Measurements from ENCODE around the gene OR52I1. TPM values are rescaled to one million over a fixed set of nuclear protein-coding genes. Genes with fewer than 3 reads are reported as not detected.

OR52I1 gene
- not detected in 2 replicates for total RNA-seq

- DNase-seq = no peak
Observed at GRCh38 chr11:4593739-4594138, at the start of gene OR52I1. Gene OR52I1 (plus strand): TSS chr11:4594039. CDS start chr11:4594039, 0 bp downstream.

DNA sequence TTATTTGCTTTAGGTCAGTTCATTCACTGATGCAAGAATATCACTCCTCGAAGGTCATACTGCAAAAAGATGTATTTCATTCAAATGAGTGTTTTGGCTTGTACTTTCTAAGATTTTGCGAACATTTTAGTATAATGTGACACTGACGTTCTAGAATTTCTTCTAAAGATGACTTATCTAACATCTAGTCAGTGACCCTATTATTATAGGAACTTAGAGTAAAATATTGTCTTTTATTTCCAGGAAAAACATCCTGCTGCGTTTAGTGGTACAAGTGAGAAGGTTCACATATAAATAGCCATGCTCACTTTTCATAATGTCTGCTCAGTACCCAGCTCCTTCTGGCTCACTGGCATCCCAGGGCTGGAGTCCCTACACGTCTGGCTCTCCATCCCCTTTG, 48.9 kb upstream of the OR52I1 start, which contains the start of gene OR52M1:
TSS of gene OR52M1 (plus strand) at position 301 of the 400 bp plus-strand sequence. CDS start at position 301, 0 bp downstream.
- DNase-seq = no peak

DNA sequence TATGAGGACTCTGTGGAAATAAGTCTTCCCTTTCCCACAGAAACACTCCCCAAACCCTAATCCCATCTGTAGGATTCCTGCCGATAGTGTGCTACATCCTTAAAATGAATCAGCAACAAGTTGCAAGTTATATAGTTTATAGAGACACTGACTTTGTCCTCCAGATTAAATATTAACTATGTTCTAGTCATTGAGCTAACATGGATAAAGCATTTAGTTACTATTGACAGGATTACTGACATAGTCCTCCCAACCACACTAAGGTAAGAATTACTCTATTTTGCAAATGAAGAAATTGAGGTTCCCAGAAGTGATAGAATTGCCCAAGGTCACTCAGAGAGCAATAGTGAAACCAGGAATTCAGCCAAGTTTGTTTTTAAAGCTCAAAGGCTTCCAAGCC, 47.0 kb upstream of the OR52I1 start:
- DNase-seq = no peak

DNA sequence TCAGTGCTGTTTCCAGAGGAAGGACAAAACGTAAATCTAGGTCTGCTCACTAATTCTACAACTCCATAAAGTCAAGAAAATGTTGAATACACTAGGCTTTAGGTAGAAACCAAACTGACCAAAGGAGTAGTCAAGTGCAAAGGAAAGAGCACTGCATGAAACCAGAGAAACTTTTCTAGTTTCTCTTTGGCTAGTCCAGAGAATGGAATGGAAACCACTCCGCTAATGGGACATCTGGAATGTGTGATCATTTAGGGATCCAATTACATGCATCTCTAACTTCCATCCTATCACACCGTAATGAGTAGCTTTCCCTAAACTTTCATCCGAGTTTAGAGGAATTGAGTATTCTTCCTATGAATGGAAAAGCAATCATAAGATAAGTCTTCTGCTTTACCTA, 46.4 kb upstream of the OR52I1 start:
- no peak for DNase-seq

- DNase-seq = peak; percentile 44
Observed at GRCh38 chr11:4551346-4551979, 42.4 kb upstream of the OR52I1 start.

DNA sequence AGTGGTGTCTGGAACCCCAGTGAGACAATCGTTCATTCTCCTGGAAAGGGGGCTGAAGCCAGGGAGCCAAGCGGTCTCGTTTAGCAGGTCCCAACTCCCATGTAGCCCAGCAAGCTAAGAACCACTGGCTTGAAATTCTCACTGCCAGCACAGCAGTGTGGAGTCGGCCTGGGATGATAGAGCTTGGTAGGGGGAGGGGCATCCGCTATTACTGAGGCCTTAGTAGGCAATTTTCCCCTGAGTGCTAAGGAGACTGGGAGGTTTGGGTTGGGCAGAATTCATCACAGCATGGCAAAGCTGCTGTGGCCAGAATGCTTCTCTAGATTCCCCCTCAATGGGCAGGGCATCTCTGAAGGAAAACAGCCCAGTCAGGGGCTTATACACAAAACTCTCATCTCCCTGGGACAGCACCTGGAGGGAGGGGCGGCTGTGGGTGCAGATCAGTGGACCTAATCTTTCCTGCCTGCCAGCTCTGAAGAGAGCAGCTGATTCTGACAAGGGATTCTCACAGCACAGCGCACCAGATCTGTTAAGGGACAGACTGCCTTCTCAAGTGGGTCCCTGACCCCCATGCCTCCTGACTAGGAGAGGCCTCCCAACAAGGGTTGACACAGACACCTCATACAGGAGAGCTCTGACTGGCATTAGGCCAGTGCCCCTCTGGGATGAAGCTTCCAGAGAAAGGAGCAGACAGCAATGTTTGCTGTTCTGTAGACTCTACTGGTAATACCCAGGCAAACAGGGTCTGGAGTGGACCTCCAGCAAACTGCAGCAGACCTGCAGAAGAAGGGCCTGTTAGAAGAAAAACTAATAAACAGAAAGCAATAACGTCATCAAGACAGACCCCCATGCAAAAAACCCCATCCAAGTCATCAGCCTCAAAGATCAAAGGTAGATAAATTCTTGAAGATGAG, 34.1 kb upstream of the OR52I1 start:
- DNase-seq = no peak

DNA sequence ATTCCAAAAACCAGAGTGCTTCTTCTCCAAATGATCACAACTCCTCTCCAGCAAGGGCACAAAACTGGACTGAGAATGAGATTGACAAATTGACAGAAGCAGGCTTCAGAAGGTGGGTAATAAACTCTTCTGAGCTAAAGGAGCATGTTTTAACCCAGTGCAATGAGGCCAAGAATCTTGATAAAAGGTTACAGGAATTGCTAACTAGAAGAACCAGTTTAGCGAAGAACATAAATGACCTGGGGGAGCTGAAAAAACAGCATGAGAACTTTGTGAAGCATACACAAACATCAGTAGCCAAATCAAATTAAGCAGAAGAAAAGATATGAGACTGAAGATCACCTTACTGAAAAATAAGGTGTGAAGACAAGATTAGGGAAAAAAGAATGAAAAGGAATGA, 33.4 kb upstream of the OR52I1 start:
- DNase-seq = no peak

- DNase-seq = no peak
Observed at GRCh38 chr11:4565371-4565770, 28.5 kb upstream of the OR52I1 start.

- no peak for DNase-seq
Observed at GRCh38 chr11:4569075-4569474, 24.8 kb upstream of the OR52I1 start.

GRCh38 chr11:4576880-4577279, 17.0 kb upstream of the OR52I1 start:
- DNase-seq = no peak

GRCh38 chr11:4577761-4578160, 16.1 kb upstream of the OR52I1 start:
- DNase-seq = no peak

DNA sequence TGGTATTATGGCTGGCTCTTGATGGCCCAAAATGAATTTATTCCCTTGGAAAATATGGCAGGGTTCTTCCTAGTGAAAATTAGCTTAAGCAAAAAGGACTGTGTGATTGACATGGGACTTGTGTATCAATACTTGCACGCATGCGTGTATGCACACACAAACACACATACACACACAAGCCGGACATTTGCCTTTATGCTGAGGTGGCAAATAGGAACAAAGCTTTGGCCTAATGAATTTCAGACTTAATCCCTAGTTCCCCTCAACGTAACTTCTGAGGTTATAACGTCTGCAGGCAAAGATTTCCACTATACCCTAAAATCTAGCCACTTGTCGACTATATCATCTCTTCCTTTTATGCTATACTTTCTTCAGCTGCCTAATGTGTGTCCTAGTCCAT, 15.2 kb upstream of the OR52I1 start:
- no peak for DNase-seq

- no peak for DNase-seq
Observed at GRCh38 chr11:4580124-4580523, 13.7 kb upstream of the OR52I1 start.

DNA sequence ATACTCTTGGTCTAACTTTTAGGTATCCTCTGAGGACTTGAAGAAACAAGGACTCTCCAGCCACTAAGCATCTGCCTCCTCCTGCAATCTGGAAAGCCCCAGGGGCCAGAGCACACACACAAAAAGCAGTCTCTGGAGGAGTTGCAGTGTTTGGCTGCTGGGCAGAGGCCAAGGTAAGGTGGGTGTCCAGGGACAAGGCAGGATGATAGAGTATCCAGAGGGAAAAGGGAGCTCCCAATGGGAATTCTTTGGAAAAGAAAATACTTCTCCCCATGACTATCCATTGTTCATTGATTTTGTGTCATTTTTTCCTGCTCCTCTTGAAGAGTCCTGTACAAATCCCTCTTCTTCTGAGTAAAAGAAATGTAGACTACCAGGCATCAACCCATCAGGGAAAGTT, 12.4 kb upstream of the OR52I1 start, which contains the start of gene OR52I2:
TSS of gene OR52I2 (plus strand) at position 301 of the 400 bp plus-strand sequence.
- DNase-seq = no peak

DNA sequence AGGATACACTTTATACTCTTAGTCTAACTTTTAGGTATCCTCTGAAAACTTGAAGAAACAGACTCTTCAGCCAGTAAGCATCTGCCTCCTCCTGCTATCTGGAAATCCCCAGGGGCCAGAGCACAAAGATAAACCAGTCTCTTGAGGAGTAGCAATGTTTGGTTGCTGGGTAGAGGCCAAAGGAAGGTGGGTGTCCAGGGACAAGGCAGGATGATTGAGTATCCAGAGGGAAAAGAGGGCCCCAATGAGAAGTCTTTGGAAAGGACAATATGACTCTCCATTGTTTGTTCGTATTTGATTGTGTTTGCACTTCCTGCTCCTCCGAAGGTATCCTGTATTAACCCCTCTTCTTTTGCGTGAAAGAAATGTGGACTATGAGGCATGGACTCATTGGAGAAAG, 4.8 kb upstream of the OR52I1 start:
- no peak for DNase-seq

DNA sequence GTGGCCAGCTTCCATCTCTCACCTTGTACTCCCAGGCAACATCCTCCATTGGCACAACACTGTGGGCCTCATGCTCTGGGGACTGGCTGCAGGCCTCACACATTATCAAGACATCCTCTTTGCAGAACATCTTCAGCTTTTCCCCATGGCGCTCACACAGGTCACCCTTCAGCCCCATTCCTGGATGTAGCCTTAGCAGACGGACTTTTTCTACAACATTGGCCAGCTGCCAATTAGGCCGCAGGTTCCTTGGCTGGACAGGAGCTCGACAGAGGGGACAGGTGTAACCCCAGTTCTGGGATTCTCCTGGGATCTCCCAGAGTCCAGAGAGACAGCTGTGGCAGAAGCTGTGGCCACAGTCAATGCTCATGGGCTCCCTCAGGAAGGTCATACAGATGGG, 11.2 kb downstream of the OR52I1 start:
- no peak for DNase-seq

DNA sequence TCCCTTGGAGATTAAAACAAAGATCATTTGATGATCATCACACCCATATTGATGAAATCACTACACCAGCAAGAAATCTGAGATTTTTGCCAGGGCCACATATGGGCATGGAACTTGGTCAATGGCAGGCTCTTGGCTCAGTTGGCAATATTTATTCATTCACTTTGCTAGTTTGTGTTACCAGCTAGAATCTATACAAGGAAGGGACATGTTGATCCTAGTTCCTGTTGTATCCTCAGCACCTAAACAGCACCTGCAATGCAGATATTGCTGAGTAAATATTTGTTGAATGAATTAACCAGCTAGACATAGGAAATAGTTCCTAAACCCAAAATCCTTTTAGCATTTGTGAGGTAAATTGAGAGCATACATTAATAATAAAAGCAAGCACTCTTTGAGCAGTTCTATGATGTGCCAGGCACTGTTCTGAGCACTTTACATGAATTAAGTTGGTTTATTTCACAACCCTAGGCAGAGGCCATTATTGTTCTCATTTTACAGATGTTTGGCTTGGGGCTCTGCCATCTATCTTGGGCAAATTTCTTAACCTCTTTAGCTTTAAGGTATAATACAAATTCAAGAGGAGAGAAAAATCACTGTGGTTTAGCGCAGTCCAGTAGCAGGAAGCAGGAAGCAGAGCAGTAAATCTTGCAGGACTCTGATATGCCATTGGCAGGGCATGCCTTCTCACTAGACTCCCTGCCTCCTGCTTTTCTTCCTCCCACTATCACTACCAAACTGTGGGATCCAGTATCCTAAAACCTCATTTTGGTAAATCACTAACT, 12.6 kb downstream of the OR52I1 start:
- DNase-seq = peak; percentile 19

- DNase-seq = peak; percentile 49
Observed at GRCh38 chr11:4607096-4607495, 13.3 kb downstream of the OR52I1 start.

- peak; percentile 95 for DNase-seq
Observed at GRCh38 chr11:4607781-4608666, 14.2 kb downstream of the OR52I1 start, which contains the start of gene TRIM68. Gene TRIM68 (minus strand): TSS chr11:4608231. CDS start chr11:4605504, 2,727 bp downstream.

DNA sequence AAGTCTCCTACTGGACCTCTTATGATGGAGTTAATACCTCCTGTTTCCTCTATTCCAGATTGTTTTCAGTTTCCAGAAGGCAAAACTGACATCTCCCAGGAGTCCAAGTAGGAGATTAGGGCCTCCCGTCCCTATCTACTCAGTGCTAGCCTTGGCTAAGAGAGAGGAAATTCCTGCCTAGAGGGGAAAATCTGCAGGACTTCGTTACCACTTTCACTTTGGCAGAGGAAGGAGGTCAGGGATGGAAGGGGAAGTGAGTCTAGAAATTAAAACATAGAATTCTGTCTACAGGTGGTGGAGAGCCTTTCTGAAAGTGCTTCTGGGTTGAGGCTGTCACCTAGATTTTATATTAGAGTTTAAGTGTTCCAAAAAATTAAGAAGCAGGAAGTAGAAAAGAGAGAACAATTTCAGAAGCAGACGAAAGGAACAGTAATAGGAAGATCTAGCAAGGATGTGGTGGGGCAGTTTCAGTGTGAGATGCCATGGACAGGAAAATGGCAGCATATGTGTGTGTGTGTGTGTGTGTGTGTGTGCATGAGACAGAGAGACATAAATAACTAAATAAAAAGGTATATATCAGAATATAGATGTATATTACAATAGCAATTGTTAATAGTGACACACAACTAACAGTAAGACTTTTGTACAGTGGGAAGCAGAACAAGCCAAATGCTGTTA, 16.6 kb downstream of the OR52I1 start:
- peak; percentile 10 for DNase-seq

DNA sequence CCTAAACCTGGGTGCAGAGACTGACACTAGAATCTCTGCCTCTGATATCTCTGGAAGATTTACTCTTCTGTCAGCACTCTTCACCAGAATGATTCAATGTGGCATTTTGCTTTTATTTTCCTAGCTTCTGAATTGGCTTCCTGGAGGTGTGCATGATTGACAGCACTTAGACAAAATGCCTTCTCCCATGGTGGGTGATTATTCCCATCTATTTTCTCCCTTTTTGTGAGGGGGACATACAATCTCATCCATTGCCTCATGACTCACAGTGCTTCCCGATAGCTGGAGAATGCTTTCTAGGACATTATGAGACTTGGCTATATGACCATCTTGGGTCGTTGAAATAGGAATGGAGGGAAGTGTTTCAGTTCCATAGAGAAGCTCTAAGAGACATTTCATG, 18.1 kb downstream of the OR52I1 start:
- DNase-seq = no peak
